ENCODE results near the gene ELL2.
"Not testable (repeated sequence)": the region's sequence is repeated elsewhere in the genome, so short reads cannot be mapped to it uniquely, and the experiment has no call there.

ELL2 gene

DNA sequence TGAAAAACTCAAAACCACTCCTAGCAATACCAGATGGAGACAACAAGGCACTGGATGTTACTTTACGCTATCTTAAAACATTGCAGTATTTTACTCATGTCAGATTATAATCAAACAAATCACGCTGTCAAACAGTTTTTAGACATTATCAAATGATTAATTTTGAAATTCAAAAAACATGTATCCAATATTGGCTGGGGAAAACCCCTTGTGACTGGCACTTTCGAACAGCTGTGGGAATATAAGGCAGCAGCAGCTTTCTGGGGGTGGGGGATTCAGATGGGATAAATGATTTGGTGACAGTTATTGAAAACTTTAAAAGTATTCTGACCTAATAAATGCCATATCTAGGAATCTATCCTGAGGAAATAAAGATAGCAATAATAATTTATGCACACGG lies 28.7 kb downstream of the ELL2 start:
- ChIA-PET POLR2A (ENCODE audit: low non-redundant PET) (no interaction called here), CTCF (interaction anchor here (0.7 kb wide), 1 partner anchor 162 kb away, joined by 9 read pairs; no protein-coding TSS in a partner anchor)
- TF ChIP-seq, protein P1, sequence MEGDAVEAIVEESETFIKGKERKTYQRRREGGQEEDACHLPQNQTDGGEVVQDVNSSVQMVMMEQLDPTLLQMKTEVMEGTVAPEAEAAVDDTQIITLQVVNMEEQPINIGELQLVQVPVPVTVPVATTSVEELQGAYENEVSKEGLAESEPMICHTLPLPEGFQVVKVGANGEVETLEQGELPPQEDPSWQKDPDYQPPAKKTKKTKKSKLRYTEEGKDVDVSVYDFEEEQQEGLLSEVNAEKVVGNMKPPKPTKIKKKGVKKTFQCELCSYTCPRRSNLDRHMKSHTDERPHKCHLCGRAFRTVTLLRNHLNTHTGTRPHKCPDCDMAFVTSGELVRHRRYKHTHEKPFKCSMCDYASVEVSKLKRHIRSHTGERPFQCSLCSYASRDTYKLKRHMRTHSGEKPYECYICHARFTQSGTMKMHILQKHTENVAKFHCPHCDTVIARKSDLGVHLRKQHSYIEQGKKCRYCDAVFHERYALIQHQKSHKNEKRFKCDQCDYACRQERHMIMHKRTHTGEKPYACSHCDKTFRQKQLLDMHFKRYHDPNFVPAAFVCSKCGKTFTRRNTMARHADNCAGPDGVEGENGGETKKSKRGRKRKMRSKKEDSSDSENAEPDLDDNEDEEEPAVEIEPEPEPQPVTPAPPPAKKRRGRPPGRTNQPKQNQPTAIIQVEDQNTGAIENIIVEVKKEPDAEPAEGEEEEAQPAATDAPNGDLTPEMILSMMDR (conservative IDR thresholded peaks at IDR 0.05; ENCODE audit: low read depth): no peak
- H3K27ac ChIP-seq: no peak overlapping the region
- no peak for DNase-seq (ENCODE audit: low spot score)

DNA sequence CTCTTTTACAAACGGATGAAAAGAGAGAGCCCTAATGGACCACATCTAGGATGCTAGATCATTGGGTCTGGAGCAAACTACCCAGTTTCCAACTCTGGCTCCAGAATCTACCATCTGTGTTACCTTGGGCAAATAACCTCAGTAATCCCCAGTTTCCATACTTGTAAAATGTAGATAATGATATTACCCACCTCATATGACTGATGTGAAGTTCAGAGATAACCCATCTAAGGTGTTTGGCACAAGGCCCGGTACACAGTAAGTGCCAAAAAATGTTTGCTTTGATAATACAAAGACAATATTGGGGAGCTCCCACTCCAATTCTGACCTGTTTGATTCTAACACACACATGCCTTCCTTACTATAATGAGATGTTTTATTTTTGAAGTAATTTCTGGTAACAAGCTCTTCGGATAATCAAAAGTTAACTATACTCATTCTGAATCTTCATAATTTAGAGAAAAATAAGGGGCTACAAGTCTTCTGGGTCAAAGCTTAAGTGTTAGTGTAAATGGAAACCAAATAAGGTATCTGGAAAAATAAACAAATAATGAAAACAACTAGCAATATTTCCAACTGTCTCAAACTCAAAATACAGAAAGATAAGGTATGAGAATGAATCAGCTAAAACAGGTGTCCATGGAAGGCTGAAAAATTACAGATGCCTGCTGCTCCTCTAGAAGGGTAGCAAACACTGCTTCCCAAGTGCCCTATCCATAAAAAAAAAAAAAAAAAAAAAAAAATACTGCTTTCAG lies 30.4 kb downstream of the ELL2 start:
- no peak for DNase-seq (ENCODE audit: low spot score)
- TF ChIP-seq, protein P1 (conservative IDR thresholded peaks at IDR 0.05; ENCODE audit: low read depth): no peak
- ChIA-PET CTCF (interaction anchor here (1.0 kb wide), 1 partner anchor 362 kb away, joined by 3 read pairs; no protein-coding TSS in a partner anchor), POLR2A (ENCODE audit: low non-redundant PET) (no interaction called here)
- H3K27ac ChIP-seq: no peak overlapping the region

DNA sequence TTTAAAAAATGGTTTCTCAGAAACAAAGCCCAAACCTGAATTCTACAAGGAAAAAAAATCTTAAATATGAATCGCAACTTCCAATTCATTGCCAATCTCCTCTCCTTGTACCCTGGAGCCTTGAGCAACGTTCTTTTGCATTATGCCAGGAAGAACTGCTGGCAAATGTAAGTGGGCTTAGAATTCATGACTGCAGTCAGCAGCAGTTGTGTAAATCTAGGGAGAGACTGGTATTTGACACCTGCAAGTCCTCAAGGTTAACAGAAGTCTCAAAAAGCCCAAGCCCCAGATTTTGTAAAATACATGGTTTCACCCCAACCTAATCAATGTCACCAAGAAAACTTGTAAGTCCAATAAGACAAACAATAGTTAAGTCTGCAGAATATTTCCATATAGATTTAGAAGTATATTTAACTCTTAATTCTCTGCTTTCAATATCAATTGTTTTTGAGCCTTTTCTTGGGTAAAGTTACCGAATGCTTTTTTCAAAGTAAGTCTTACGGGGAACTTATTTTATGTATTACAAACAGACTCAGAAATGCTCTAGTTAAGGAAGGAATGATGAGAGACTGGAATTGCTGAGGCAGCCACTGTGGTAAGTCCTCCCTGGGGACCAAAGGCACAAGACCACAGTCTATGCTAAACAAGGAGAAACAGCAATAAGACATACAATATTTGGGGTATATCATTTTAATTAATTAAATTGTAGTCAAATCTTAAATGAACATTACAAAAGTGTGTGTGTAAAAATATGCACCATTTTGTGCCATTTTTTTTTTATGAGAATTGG lies 31.3 kb downstream of the ELL2 start:
- no peak for DNase-seq (ENCODE audit: low spot score)
- H3K27ac ChIP-seq: no peak overlapping the region
- POLR2A ChIA-PET (ENCODE audit: low non-redundant PET): no interaction called here

DNA sequence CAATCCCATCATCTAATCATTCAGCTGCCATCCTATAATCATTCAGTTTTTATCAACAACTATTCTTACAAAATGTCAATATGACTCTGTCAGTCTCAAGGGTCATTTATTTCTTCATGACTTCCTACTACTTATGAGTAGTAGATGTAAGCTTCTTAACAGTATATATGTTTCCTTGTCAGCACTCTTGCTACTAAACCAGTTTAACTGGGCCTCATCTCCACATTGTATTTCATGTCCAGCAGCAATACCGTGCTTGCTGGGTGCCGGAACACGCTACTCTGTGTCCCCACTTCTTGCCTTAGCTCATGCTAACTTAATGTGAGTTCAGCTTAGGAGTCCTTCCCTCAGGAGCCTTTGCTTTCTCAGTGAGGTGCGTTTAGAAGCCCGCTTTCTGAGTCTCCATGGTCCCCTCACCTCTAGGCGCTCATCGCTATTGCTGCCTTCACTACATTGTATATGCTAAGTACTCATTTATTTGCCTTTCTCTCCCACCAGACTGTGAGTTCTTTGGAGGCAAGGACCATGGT lies 32.9 kb downstream of the ELL2 start:
- no peak for DNase-seq (ENCODE audit: low spot score)
- CTCF ChIA-PET: interaction anchor here (0.5 to 0.6 kb wide), 2 partner anchors 47 to 407 kb away, joined by 3 to 5 read pairs; no protein-coding TSS in a partner anchor
- POLR2A ChIA-PET (ENCODE audit: low non-redundant PET): no interaction called here
- TF ChIP-seq, protein P1 (conservative IDR thresholded peaks at IDR 0.05; ENCODE audit: low read depth): no peak
- peak overlapping the region; percentile 12; the same call in 1 of the 2 replicates for H3K27ac ChIP-seq

More for the DNA sequence above, 31.3 kb downstream of the ELL2 start:
- TF ChIP-seq, protein P1 (conservative IDR thresholded peaks at IDR 0.05; ENCODE audit: low read depth): no peak
- CTCF ChIA-PET: interaction anchor here (0.7 kb wide), 1 partner anchor 47 kb away, joined by 4 read pairs; no protein-coding TSS in a partner anchor

DNA sequence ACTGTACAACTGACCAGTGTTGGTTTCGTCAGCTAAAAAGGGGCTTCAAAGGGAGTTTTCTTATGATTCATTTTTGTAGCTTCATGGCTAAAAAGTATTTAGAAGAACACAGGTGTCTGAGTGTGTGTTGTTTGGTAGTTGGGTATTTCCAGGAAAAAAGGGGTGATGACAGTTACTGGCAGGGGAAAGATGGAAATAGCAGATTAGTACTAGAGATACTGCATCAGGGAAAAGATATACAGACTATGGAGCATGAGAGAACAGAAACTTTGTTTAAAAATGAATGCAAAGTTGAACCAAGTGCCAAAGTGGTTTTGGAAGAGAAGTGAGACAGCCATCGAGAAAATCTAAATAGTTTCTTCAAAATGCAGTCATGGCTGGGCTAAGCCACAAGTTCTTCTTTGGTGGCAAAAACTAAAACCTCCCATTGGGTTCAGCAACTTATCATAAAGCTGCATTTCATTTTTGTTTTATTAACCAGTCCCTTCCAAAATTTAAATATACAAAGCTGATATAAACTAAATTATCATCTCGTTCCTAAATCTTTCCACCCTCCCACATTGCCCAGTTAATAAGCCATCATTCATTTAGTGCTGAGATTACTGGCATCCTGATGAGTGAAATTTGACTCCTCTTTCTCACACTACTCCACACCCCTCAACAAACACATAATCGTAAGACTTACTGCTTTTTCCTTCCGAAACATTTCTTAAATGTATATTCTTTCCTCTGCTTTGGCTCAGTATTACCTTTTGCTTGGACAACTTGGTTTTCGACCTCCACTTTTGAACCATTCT lies 33.5 kb downstream of the ELL2 start:
- no peak overlapping the region for H3K27ac ChIP-seq
- TF ChIP-seq, protein P1 (conservative IDR thresholded peaks at IDR 0.05; ENCODE audit: low read depth): no peak
- ChIA-PET CTCF (interaction anchor here (0.5 to 0.6 kb wide), 2 partner anchors 47 to 408 kb away, joined by 3 to 5 read pairs; no protein-coding TSS in a partner anchor), POLR2A (ENCODE audit: low non-redundant PET) (no interaction called here)
- no peak for DNase-seq (ENCODE audit: low spot score)

DNA sequence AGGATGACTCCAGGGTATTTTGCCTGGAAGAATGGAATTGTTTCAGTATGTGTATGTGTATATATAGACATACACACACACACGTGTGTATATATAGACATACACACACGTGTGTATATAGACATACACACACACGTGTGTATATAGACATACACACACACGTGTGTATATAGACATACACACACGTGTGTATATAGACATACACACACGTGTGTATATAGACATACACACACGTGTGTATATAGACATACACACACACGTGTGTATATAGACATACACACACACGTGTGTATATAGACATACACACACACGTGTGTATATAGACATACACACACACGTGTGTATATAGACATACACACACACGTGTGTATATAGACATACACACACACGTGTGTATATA lies 34.4 kb downstream of the ELL2 start:
- DNase-seq (ENCODE audit: low spot score); POLR2A ChIA-PET (ENCODE audit: low non-redundant PET); CTCF ChIA-PET; H3K27ac ChIP-seq: not testable (repeated sequence)

Measured in RWPE1 (cell line).